SU-DHL-6 (cell line): ENCODE data around the gene CARMIL1.

Source experiments
- H2AFZ ChIP-seq: fragments of 200-600 bp; sonication (generic); 2 replicates; pipeline ENCODE4 v1.6.1; 2014; ENCODE audit warnings: low read depth, mild to moderate bottlenecking, moderate library complexity, mixed read lengths, antibody characterized with exemption, low read length; ENCODE audit not compliant: severe bottlenecking
- H3F3A ChIP-seq: fragments of 200-600 bp; shearing (Covaris generic); 2 replicates; pipeline ENCODE4 v1.6.0; 2016; ENCODE audit warnings: antibody characterized with exemption, mild to moderate bottlenecking; ENCODE audit not compliant: insufficient read depth
- H3K27ac ChIP-seq: fragments of 200-600 bp; sonication (generic); 2 replicates; pipeline ENCODE4 v1.5.1; 2016; ENCODE audit warnings: low read depth, mild to moderate bottlenecking, low read length, moderate library complexity, mixed read lengths
- H3K27me3 ChIP-seq: fragments of 200-600 bp; sonication (generic), shearing (Covaris generic); 2 replicates; pipeline ENCODE4 v1.6.0; 2014; ENCODE audit warnings: mild to moderate bottlenecking, low read length
- H3K36me3 ChIP-seq: fragments of 200-600 bp; sonication (generic); 2 replicates; pipeline ENCODE4 v1.6.1; 2014; ENCODE audit warnings: mild to moderate bottlenecking, low read length, mixed read lengths
- H3K4me2 ChIP-seq: fragments of 300-600, 200-600 bp; shearing (Covaris generic), sonication (generic); 2 replicates; pipeline ENCODE4 v1.6.0; 2014; ENCODE audit warnings: low read length, low read depth, mild to moderate bottlenecking; ENCODE audit not compliant: poor library complexity, severe bottlenecking
- H3K4me3 ChIP-seq: fragments of 200-600 bp; sonication (generic); 2 replicates; pipeline ENCODE4 v1.5.1; 2014; ENCODE audit warnings: antibody characterized with exemption, low read length, mild to moderate bottlenecking, mixed read lengths; ENCODE audit not compliant: insufficient read depth, poor library complexity, severe bottlenecking
- H3K79me2 ChIP-seq: fragments of 200-600 bp; sonication (generic); 2 replicates; pipeline ENCODE4 v1.6.1; 2014; ENCODE audit warnings: mild to moderate bottlenecking, low read length, moderate library complexity; ENCODE audit not compliant: insufficient read depth
- H3K9ac ChIP-seq: fragments of 200-600 bp; sonication (generic); 2 replicates; pipeline ENCODE4 v1.7.0; 2014; ENCODE audit warnings: mild to moderate bottlenecking, low read length
- H3K9me2 ChIP-seq: fragments of 200-600 bp; sonication (generic); replicated peaks from 2 replicates; pipeline ENCODE4 v1.6.1; 2014; ENCODE audit warnings: low read length; ENCODE audit not compliant: insufficient read depth
- H3K9me3 ChIP-seq: fragments of 200-600 bp; sonication (generic); 2 replicates; pipeline ENCODE4 v1.6.1; 2014; ENCODE audit warnings: low read length, mixed read lengths; ENCODE audit not compliant: insufficient read depth
- H4K20me1 ChIP-seq: fragments of 200-600 bp; sonication (generic); 2 replicates; pipeline ENCODE4 v1.6.1; 2014; ENCODE audit warnings: low read depth, mild to moderate bottlenecking, antibody characterized with exemption, low read length, moderate library complexity, mixed read lengths
- CTCF ChIP-seq: fragments of 200-600 bp; sonication (generic); IDR thresholded peaks from one replicate; pipeline ENCODE4 v1.5.1; 2017; ENCODE audit warnings: antibody characterized with exemption, mild to moderate bottlenecking, low read length, moderate library complexity; ENCODE audit not compliant: insufficient read depth, poor library complexity, severe bottlenecking
- EZH2phosphoT487 ChIP-seq: fragments of 200-600 bp; sonication (generic), shearing (Covaris generic); conservative IDR thresholded peaks from 2 replicates; pipeline ENCODE4 v1.6.1; 2018; ENCODE audit warnings: mild to moderate bottlenecking, antibody characterized with exemption, low read length, moderate library complexity, mixed read lengths

The CARMIL1 gene

GRCh38 chr6:25414755-25415154, 135.6 kb downstream of the CARMIL1 start:
- H4K20me1 ChIP-seq: peaks cover 5% of the 10 kb centered on the region; the same call in 1 of the 2 replicates
- H3K27ac ChIP-seq: no peak overlapping the region
- no peak overlapping the region for H3K9ac ChIP-seq
- H3K4me2 ChIP-seq: no peak overlapping the region
- H3K27me3 ChIP-seq: no peaks in the 10 kb centered on the region
- peaks cover 37% of the 10 kb centered on the region for H3K79me2 ChIP-seq
- no peaks in the 10 kb centered on the region for H3F3A ChIP-seq
- H3K9me2 ChIP-seq: no peaks in the 10 kb centered on the region
- no peak overlapping the region for H2AFZ ChIP-seq
- TF ChIP-seq CTCF (no peak), EZH2phosphoT487 (no peak)
- H3K36me3 ChIP-seq: no peaks in the 10 kb centered on the region; the same call in 1 of the 2 replicates
- H3K9me3 ChIP-seq: peaks cover 13% of the 10 kb centered on the region; the same call in 1 of the 2 replicates
- H3K4me3 ChIP-seq: no peak overlapping the region

GRCh38 chr6:25415274-25415673, 136.1 kb downstream of the CARMIL1 start:
- H3K36me3 ChIP-seq: peaks cover 4% of the 10 kb centered on the region
- H3K9me2 ChIP-seq: no peaks in the 10 kb centered on the region
- H3K9me3 ChIP-seq: peaks cover 18% of the 10 kb centered on the region; the same call in 1 of the 2 replicates
- H3K4me3 ChIP-seq: no peak overlapping the region
- TF ChIP-seq CTCF: no peak
- TF ChIP-seq EZH2phosphoT487: no peak
- no peaks in the 10 kb centered on the region for H3K27me3 ChIP-seq
- H3F3A ChIP-seq: no peaks in the 10 kb centered on the region
- H3K9ac ChIP-seq: no peak overlapping the region
- no peak overlapping the region for H2AFZ ChIP-seq
- H4K20me1 ChIP-seq: peaks cover 5% of the 10 kb centered on the region; the same call in 1 of the 2 replicates
- H3K27ac ChIP-seq: no peak overlapping the region
- H3K4me2 ChIP-seq: no peak overlapping the region
- H3K79me2 ChIP-seq: peaks cover 32% of the 10 kb centered on the region

- TF ChIP-seq EZH2phosphoT487 (no peak), CTCF (no peak)
- Histone ChIP-seq H3K36me3 (peaks cover 9% of the 10 kb centered on the region), H2AFZ (no peak overlapping the region)
These were observed 136.5 kb downstream of the CARMIL1 start for GRCh38 chr6:25415701-25416100.

More at GRCh38 chr6:25415701-25416100, 136.5 kb downstream of the CARMIL1 start:
- peaks cover 5% of the 10 kb centered on the region; the same call in 1 of the 2 replicates for H4K20me1 ChIP-seq
- H3K4me3 ChIP-seq: no peak overlapping the region
- no peaks in the 10 kb centered on the region for H3F3A ChIP-seq
- H3K27ac ChIP-seq: no peak overlapping the region
- no peaks in the 10 kb centered on the region for H3K9me2 ChIP-seq
- H3K9ac ChIP-seq: no peak overlapping the region
- H3K79me2 ChIP-seq: peaks cover 31% of the 10 kb centered on the region
- no peak overlapping the region for H3K4me2 ChIP-seq
- H3K27me3 ChIP-seq: no peaks in the 10 kb centered on the region
- H3K9me3 ChIP-seq: peaks cover 19% of the 10 kb centered on the region; the same call in 1 of the 2 replicates
